HG02981 (cell line): Measurements from ENCODE around the gene SPRR1A.

Experiments
- ATAC-seq: cut with Tn5 transposase; IDR thresholded peaks from one replicate; pipeline ENCODE4 v1.9.1; 2021; ENCODE audit warnings: mild to moderate bottlenecking, moderate library complexity; ENCODE audit not compliant: unreplicated experiment

The SPRR1A gene

DNA sequence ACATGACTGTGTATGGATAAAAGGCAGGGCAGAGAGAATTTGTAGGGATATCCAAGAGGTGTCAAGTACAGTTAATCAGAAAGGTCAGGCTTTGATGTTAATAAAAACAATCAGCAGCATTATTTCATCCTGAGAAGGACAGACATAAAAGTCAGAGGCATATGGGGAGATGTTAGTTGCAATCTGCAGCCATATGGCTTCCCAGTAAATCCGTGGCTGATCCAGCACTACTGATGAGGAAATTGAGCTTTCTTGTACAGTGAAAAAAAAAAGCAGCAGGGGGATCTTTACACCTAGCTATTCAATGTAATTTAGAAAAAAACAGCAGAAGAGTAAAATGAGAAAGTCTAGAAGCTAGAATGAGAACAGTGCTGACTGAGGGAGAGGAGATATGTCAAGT, 44.9 kb downstream of the SPRR1A start:
- ATAC-seq: no peak

DNA sequence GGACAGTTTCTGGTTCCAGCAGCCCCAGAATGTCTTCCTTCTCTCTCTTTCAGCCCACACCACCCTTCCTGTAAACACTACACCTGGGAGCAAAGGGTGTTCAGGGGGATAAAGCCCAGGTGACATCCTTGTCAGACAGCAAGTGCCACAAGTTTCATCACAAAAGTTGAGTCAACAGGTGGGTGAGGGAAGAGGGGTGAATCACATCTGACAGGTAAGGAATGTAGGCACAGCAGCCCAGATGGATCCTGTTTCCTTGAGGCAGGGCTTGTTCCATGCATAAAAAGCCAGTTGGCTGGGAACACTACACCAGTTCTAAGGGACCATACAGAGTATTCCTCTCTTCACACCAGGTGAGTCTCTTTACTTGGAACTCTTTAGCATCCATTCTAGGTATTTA, 47.0 kb downstream of the SPRR1A start, which contains the start of gene SPRR1B:
TSS of gene SPRR1B (plus strand) at position 309 of the 400 bp plus-strand sequence. CDS start 1,143 bp downstream, outside the sequence.
- ATAC-seq: no peak

DNA sequence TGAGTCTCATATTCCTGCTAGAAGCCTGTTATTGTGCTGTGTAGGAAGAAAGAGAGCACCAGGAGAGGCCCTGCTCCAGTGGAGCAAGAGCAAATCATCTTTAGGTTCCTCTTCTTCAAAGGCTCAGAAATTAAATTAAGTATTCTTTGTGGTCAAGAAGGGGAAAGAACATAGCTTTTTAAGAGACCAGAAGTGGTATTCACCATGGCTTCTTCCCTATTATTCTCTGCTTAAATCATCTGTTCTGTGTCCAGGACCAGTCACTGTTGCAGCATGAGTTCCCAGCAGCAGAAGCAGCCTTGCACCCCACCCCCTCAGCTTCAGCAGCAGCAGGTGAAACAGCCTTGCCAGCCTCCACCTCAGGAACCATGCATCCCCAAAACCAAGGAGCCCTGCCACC, 48.2 kb downstream of the SPRR1A start:
- no peak for ATAC-seq

DNA sequence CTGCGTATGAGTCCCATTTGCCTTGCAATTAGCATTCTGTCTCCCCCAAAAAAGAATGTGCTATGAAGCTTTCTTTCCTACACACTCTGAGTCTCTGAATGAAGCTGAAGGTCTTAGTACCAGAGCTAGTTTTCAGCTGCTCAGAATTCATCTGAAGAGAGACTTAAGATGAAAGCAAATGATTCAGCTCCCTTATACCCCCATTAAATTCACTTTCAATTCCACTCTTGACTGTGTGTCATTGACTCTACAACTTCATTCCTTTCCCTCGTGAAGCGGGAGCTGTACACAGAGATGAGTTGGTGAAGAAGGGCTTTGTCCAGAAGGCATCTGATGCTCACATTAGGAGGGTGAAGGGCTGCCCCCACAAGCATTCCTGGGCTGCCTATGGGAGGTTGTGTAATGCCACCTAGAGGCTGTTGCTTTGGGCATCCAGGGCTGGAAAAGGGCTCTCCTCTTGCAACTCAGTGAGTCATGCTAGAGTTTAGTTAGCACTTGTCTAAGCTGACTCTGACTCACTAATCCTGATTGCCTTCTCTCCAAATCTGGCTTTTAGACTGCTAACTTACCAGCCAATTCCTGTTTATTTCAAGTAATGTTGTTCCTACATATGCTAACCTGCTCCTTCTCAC, 48.9 kb downstream of the SPRR1A start:
- ATAC-seq: no peak

DNA sequence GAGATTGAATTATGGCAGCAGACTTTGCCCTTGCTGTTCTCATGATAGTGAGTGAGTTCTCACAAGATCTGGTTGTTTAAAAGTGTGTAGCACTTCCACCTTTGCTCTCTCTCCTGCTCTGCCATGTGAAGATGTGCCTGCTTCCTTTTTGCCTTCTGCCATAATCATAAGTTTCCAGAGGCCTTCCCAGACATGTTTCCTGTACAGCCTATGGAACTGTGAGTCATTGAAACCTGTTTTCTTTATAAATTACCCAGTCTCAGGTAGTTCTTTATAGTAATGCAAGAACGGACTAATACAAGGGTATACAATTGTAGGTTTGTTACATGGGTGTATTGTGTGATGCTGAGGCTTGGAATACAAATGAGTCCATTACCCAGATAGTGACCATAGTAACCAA, 51.3 kb downstream of the SPRR1A start:
- no peak for ATAC-seq
